GM18517 (cell line): ENCODE results near the gene RREB1.

Source experiments
- ATAC-seq: cut with Tn5 transposase; IDR thresholded peaks from one replicate; pipeline ENCODE4 v1.9.1; 2021; ENCODE audit warnings: mild to moderate bottlenecking, moderate library complexity; ENCODE audit not compliant: unreplicated experiment

Gene RREB1

DNA sequence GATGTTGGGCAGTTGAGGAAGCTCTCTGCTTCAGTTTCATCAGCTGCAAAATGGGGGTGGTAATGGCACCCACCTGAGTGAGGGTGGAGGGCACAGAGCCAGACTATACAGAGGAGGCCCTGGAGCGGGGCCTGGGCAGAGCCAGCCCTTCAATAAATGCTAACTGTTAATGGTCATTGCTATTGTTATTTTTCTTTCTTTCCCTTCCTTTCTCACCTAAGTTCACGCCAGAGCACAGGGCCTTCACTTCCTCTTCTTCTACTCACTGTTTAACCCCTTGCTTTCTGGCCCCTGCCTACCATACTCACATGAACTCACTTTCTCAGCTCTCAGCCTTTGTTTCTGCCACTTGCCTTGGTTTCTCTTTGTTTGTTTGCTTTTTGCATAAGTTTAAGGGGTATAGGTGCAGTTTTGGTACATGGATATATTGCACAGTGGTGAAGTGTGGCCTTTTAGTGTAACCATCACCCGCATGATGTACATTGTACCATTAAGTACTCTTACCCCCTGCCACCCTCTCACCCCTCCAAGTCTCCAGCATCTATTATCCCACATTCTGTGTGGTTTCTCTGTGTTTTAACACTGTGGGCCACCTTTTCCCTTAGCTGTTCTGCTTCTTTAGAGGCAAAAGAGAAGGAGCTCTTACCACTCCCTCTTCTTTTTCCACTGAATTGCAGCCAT is 7.5 kb upstream of the RREB1 start:
- ATAC-seq: peak; percentile 70

DNA sequence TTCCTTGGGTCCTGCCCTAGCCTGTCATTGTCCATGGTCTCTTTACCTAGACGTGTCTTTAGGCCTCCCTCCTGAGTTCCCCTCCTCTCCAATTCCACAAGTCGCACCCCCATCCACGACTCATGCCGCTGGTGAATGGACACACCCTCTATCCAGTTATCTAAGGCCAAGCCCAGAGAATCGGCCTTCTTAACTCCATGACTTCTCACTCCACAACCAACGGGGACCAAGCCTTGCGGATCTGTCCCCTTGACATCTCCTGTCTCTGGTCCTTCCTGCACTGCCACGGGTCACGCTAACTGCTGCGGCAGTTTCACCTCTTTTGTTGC is 7.0 kb upstream of the RREB1 start:
- ATAC-seq: no peak

DNA sequence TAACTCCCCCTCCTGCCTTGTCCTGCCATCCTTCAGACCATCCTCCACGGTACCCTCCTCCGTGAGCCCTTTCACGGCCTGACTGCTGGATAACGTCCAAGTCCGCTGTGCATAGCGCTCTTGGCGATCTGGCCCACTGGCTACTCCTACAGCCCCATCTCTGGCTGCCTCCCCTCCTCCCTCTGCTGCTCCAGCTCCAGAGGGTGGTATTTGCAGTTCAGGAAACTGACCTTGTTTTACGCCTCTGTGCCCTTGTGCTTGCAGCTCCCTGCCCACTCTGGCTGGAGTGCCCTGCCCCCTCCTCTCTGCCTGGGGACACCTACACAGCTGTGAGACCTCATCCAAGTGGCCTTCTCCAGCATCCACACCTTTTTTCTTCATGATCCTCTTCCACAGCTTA is 6.5 kb upstream of the RREB1 start:
- no peak for ATAC-seq

DNA sequence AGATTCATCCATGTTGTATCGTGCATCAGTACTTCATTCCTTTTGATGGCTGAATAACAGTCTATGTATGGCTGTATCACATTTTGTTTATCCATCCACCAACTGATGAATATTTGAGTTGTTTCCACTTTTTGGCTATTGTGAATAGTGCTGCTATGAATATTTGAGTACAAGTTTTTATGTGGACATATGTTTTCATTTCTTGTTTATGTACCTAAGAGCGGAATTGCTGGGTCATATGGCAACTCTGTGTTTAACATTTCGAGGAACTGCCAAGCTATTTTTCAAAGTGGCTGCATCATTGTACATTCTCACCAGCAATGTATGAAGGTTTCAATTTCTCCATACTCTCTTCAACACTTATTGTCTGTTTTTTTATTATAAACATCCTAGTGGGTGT is 3.0 kb upstream of the RREB1 start:
- ATAC-seq: no peak

DNA sequence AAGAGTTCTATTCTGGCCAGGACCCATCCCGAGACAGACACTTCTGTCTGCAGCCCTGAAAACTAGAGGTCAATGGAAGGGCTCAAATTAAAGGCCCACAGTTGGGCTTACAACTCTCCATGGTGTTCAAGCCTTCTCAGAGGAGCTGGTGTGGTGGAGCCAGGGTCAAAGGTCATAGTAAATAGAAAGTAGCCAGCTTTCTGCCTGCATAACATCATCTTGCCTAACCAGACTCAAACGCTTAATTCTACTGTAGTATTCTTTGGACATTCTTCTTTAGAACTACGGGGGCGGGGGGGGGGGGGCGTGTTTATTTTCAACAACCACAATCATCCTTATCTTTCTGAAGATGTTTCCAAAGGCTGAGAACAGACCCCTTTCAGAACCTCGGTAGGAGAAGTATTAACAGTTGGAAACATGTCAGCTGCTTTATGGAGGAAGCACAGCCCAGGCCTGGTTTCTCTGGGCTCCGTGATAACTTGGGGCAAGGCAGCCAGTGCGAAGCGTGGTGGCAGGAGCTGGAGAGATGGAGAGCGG is 1.5 kb upstream of the RREB1 start:
- no peak for ATAC-seq

DNA sequence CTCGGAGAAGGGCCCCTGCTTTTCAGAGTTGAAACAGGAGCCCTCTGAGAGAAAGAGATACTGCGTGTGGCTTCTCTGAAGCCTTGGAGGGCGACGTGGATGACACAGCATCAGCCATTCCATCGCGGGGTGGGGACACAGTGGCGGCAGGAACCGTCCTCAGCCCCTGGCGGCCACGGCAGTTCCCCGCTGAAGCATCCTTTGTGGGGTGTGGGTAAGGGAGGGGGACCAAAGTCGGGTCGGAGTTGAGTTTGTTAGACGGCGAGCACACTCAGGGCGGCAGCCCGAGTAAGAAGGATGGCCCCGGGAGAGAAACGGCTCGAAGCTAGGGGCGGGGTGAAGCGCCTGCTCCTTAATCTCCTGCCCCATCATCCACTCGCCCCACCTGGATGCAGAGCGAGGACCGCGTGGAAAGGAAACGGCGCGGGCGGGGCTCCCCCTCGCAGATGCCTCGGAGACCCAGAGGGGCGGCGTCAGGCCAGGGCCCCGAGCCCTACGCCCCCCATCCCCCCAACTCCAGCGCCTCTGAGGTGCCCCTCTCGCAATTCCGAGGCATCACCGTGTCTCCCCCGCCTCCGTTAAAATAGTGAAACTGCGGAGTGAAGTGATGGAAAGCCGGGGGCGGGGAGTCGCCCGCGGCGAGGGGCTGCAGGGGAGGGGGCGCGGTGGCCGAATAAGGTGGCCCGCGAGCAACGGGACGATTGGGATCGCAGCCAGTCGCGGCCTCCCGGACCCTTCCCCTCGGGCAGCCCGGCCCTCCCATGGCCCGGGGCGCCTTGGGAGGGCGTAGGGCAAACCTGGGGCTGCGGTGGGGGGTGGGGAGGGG is 796 bp upstream of the RREB1 start:
- peak; percentile 40 for ATAC-seq

DNA sequence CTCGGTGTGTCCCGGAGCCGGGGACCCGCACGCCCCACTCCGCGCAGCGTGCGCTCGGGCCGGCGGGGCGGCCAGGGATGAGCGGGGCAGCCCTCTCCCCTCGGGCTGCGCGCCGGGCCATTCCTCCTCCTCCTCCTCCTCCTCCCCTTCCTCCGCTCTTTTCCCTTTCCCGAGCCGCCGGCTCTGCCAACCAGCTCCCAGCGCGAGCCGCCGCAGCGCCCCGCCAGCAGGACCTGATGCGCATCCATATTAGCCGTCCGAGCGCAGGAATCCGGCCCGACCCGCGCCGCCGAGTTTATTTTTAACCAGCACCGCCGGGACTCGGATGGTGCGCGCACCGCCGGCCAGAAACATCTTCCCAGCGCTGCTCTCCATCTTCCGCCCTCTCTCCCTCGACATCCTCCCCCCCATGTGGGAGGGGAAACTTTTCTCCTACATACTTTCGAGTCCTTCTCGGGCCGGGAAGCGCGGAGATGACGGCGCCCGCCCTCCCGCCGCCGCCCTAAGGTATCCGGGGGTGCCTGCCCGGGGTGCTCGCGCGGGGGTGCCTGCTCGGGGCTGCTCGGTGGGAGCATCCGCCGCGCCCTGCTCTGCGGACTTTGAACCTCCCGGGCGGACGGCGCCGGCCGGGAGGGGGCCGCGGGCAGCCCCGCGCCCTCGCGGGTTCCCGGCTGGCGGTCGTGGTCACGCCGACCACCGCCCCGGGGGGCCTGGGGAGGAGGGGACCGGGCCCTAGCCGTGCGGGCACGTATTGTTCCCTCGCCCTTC is 619 bp downstream of the RREB1 start:
- ATAC-seq: no peak

DNA sequence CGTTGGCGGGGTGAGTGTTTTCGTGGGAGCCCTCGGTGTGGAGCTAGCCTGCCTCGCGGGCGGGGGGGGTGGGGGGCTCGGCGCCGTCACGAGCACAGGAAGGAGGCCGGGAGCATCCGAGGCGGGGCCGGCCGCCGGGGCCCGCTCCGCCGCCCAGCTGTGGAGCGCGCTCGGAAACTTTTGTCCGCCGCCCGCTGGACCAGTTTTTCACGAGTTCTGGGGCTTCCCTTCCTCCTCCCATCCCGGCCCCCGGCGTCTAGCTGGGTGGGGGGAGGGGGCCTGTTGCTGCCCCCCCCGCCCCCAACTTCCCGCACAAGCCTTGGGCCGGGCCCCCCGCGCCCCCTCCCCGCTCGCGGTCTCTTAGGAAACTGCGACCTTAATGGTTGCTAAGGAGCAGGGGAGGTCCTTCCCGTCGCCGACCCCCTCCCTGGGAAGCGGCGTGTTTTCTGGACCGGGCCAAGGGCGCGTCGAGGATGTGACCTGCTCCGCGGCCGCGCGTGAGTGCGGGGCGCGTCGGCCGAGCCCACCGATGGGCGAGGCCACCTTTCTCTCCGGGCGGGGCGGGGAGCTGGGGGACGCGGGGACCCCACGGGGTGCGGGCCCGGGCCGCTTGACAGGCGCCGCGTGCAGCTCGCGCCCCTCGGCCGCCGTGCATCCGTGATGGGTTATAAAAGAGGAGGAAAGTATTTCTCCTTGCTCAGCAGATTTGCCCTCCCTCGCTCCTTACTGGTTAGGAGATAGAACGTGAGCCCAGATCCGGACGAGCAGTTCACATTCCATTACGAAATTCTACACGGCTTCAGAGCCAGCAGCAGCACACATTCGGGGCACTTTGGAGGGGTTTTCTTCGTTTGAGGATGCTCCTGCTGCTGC is 1.4 kb downstream of the RREB1 start:
- no peak for ATAC-seq

DNA sequence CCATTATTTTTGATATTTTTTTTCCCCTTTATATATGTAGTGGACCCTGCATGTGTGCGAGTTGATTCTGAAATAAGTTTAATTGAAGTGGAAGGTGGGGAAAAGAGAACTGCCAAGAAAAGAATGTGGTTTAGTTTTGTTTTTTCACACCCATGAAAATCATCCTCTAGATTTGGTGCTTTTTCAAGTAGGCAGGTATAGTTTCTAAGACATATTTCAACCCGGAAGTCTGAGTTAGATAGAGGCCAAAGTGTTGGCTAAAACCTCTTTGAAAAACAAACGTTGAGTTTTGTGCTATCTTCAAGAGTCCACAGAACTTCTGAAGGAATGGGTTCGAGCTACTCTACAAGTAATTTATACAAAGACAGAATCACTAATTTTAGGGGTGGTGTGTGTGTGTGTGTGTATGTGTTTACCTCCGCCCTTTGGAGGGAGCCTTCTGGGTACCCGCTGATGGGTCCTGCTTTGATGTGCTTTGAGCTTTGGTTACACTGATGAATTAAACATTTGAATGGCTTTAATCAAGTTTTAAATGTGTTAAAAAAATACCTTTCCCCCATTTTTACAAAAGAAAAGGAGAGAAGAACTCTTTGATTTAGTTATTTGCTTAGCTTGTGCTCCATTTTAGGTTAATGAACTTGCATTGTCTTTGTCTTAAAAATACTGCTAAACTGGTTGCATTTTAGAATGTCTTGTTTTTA is 2.5 kb downstream of the RREB1 start:
- no peak for ATAC-seq

DNA sequence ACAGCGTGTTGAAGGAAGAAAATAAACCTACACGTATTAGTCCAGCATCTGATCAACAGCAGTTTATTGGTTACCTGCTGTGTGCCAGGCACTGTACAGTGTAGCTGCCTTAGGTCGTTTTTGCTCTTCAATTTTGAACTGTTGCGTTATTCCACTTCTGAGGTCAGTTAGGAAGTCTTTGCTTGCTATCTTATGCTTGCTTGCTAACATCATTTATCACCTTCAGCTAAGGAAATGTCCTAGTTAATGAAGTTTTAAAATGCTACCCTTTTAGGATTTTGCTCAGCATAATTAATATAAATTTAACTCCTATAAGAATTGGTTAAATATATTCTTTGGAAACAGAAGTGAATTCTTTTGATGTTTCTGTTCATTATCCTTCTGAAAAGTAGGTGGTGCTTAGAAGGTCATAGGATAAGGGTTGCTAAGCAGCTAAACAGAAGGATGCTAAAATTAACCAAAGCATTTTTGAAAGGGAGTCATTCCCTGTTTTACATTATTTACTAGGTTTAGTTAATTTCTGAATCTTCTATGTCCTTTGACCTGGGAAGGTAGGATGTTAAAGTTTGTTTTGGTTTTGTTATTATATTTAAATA is 3.4 kb downstream of the RREB1 start:
- ATAC-seq: no peak

DNA sequence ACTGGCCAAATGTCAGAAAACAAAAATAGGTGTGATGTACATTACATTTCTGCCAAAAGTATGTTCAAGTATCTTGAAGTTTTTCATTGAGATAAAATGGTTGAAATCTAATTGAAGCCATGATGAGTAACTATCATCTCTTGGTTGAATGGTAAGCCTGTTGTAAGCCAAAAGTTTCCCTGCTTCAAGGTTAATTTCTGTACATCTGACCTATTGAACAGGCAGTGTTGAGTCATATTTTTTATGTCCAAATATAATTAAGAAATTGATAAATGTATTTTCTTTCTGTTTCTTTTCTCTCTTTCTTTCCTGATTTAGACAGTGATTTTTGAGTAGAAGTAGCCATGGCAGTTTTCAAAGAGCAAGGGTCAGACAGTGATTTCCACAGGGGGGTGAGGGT is 4.4 kb downstream of the RREB1 start:
- no peak for ATAC-seq

DNA sequence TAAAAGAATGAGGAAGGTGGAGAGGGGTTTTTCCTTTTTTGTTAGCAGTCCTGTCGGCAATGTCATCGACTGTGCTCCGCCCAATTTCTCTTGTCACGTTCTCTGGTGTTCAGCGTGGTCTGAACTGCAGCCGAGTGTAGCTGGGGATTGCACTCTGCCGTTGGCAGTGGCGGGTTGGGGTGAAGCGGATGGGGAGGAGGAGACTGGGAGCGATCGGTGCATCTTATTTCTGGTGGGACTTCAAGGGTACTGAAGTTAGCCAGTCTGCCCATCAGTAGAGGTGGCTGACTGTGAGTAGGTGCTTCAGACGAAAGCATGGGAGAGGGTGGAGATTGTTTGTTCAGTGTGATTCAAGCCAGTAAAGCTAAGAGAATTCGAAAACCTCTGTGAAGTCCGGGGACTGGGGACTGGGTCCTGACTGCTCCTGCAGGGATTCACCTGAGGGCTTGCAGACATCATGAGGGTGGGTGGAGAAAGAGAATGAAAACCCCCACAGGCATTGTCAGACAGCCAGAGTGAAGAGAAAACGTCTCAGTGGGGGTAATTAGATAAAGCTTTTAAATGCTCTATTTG is 5.1 kb downstream of the RREB1 start:
- ATAC-seq: peak; percentile 34

DNA sequence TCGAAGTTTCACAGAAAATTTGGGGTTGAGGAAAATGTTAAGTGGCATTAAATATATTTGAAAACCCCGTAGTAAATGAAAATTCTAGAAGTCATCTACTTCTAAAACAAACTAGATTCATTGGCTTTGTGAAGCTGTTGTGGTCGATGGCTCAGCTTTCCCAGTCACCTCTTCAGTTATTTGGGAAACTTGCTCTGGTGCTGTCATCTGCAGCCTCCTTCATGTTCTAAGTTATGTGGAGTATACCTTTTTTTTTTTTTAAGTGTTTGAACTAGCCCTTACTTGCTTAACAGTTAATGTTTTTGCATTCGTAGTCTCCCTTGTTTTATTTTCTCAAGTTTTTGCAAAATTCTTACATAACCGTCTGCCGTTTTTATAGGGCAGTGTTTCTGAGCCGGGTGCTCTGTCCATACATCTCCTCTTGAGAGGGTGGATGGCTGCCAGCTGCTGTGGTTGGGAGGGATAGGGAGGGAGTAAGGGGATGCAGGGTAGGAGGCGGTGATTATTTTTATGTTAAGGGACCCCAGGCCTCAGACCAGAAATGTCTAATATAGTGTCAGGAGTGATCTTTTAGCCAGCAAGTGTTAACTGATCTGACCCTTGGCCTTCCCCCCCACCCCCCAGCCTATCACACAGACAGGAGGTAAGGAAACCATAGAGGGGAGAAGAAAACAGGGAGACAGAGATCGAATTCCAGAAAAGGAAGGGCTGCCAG is 7.1 kb downstream of the RREB1 start:
- ATAC-seq: no peak

DNA sequence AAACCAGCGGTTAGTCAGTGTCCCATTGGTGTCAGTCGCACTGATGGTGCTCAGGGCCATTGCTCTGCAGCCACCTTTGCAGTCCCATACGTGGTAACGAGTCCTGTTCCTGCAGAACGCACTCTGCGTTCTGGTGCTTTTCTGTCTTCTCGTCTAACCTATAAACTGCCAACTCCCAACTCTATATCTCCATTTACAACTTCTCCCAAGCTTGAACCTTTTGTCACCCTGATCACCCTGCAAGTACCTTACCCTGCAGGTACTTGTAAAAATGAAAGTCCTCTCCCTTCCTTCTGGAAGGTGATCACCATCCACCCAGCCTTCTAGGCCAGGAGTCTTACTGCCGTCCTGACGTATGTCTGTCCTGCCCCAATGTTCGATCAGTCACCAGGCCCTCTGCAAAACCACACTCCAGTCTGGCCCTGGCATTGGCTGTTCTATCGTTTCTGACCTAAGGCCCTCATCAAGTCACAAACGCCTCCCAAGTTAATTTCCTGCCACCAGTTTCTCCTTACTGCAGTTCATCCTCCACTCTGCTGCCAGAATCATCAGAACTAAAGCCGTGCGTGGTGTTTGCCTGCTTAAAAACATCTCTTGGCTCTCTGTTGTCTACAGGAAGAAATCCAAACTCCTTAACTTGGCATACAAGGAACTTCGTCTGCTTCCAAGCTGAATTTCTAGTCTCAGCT is 7.9 kb downstream of the RREB1 start:
- no peak for ATAC-seq

DNA sequence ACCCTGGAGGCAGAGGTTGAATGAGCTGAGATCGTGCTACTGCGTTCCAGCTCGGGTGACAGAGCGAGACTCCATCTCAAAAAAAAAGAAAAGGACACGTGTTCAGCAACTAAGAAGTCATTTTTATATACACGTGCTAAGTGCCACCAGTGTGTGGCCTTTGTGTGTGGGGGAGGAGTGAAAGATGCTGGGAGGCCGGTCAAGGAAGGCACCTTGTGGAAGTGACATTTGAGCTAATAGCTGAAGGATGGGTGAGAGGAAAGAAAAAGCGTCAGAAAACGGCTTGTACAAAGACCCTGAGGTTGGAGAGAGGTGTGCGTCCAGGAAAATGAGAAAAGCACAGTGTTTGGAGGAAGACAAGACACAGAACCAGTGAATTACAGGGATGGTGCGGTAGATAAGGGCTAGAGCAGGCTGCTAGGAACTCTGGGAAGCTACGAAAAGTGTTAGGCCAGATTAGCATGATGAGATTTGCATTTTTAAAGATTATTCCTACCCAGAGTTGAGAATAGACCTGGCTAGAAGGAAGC is 11.6 kb downstream of the RREB1 start:
- no peak for ATAC-seq

DNA sequence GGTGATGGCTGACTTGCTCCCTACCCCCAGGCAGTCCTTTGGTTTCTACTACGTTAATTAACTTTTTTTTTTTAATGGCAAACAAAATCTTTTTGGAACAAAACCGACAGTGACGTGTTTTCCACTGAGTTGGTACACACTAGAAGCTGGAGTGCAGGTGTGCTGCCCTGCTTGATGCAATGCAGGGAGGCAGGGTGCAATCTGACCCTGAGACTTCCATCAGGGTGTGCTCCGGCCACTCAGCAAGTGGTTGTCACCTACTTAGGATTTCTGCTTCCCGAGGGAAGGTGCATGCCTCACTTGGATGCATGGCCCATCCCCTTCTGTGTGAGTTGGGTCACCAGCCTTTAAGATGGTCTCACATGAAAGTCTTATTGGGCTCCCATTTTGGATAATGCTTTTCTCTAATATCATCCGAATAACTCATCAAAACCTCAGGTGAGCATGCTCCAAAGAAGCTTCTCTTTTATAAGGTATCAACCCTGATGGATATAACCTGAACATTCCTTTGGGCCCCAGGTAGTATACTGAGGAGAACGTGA is 14.0 kb downstream of the RREB1 start:
- no peak for ATAC-seq

DNA sequence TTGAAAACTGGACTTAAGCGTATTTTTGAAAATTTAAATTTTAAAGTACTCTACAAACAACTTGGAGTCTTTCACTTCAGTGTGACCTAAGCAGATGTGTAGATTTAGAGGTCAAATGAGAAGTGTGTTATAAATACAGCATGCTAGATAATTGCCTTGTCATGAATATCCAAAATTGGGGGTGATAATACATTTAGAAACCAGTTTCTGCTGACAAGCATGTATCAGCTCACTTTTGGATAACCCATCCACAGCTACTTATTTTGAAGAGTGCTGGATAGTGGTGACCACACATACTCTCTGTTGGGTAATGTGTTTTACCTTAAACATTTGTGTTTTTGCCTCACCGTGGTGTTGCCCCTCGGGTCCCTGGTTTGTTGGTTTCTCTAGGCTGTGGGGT is 14.9 kb downstream of the RREB1 start:
- ATAC-seq: no peak

DNA sequence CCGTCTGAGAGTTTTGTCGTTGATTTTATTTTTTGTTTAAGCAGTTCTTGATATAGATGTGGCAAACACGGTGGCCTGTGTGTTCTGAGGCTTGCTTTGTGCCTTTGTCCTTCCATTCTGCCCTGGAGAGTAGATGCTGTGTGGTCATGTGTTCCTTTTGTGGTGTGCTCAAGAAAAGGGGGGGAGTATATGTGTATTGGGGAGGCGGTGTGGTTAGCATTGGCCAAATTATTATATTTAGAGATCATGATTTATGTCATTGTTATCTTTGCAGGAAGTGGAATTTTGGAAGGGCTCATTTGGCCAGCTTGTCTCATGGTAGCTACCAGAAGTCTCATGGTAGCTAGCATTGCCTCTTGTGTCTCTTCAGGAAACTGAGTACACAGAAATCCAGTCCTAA is 16.4 kb downstream of the RREB1 start:
- no peak for ATAC-seq
